Mesodermal cell (in vitro differentiated cells): ENCODE measurements around the gene MYO18A. TPM values are rescaled to one million over a fixed set of nuclear protein-coding genes. Genes with fewer than 3 reads are reported as not detected.
A peak's percentile ranks its signal among the peaks of the same experiment; 100 is the strongest.
"Not testable (repeated sequence)": the region's sequence is repeated elsewhere in the genome, so short reads cannot be mapped to it uniquely, and the experiment has no call there.

Source experiments
- H3K27ac ChIP-seq: 2 replicates; pipeline ENCODE4 v1.7.0; 2013; ENCODE audit warnings: mild to moderate bottlenecking, low read depth, low read length, moderate library complexity; ENCODE audit not compliant: severe bottlenecking
- H3K36me3 ChIP-seq: 2 replicates; pipeline ENCODE4 v1.7.1; 2013; ENCODE audit warnings: mild to moderate bottlenecking, low read length, moderate library complexity; ENCODE audit not compliant: control insufficient read depth, insufficient read depth
- H3K4me1 ChIP-seq: one replicate; pipeline ENCODE4 v1.7.1; 2013; ENCODE audit warnings: mild to moderate bottlenecking, low read length; ENCODE audit not compliant: insufficient read depth, control insufficient read depth, poor library complexity, severe bottlenecking
- H3K4me3 ChIP-seq: 2 replicates; pipeline ENCODE4 v1.7.0; 2013; ENCODE audit warnings: low read length, control low read depth, mild to moderate bottlenecking; ENCODE audit not compliant: insufficient read depth, poor library complexity, severe bottlenecking; ENCODE audit errors: extremely low read depth
- H3K9me3 ChIP-seq: 2 replicates; pipeline ENCODE4 v1.7.1; 2013; ENCODE audit warnings: mild to moderate bottlenecking, low read length, moderate library complexity; ENCODE audit not compliant: control insufficient read depth
- WGBS, 2 experiments: methylation state at CpG; one replicate each; pipeline ENCODE4 v1.1.5; 2013; ENCODE audit warnings: missing lambda C conversion rate in 2 of 2; ENCODE audit not compliant: insufficient coverage in 2 of 2; 5-methylcytosine and 5-hydroxymethylcytosine counted together
- polyA plus RNA-seq, 2 experiments: library from polyadenylated mRNA; stranded (reverse); fragments of 50-300 nt; gene quantifications; one replicate each; pipeline ENCODE4 v1.2.3, GENCODE V29; 2013

MYO18A gene
- polyA plus RNA-seq (2013, experiment 1 of 2): 37.5 TPM
- 23.9 TPM for polyA plus RNA-seq (2013, experiment 2 of 2)

GRCh38 chr17:29180034-29180787, at the start of gene MYO18A:
MYO18A (minus strand) TSS chr17:29180398; CDS start chr17:29166940, 13,458 bp downstream.
- Histone ChIP-seq H3K27ac (no peak within 1 kb of the TSS), H3K4me1 (peaks cover 30% of the 10 kb centered on the region), H3K36me3 (no peaks in the 10 kb centered on the region), H3K9me3 (no peaks in the 10 kb centered on the region), H3K4me3 (peak within 1 kb of the TSS; percentile 67)
- 3% methylated on average over 36 to 50 of the region's 76 CpGs for WGBS, 2 experiments

- Histone ChIP-seq H3K9me3 (no peaks in the 10 kb centered on the region), H3K4me3 (no peak overlapping the region), H3K36me3 (no peaks in the 10 kb centered on the region), H3K4me1 (no peaks in the 10 kb centered on the region), H3K27ac (no peak overlapping the region)
These were observed 45.2 kb upstream of the MYO18A start for GRCh38 chr17:29225396-29225795.

GRCh38 chr17:29221338-29221737, 41.1 kb upstream of the MYO18A start:
- not testable (repeated sequence) for H3K4me1 ChIP-seq, H3K36me3 ChIP-seq, H3K9me3 ChIP-seq, H3K4me3 ChIP-seq, H3K27ac ChIP-seq
- whole genome bisulfite sequencing, 2 experiments: 94 to 95% methylated on average over 5 to 6 of the region's 11 CpGs

- Histone ChIP-seq H3K36me3 (no peaks in the 10 kb centered on the region), H3K27ac (no peak overlapping the region), H3K4me3 (no peak overlapping the region), H3K4me1 (peaks cover 4% of the 10 kb centered on the region), H3K9me3 (no peaks in the 10 kb centered on the region)
- 28 to 36% methylated on average over 12 to 13 of the region's 14 CpGs for WGBS, 2 experiments
These were observed 39.3 kb upstream of the MYO18A start for GRCh38 chr17:29219378-29220047.

- H3K27ac ChIP-seq: no peak overlapping the region
- H3K4me1 ChIP-seq: peaks cover 14% of the 10 kb centered on the region
- 87 to 90% methylated on average over 3 to 5 of the region's 5 CpGs for WGBS, 2 experiments
These were observed 36.7 kb upstream of the MYO18A start for GRCh38 chr17:29216856-29217255.

GRCh38 chr17:29216181-29216580, 36.0 kb upstream of the MYO18A start:
- no peaks in the 10 kb centered on the region for H3K36me3 ChIP-seq
- no peak overlapping the region for H3K27ac ChIP-seq
- no peaks in the 10 kb centered on the region for H3K9me3 ChIP-seq
- peaks cover 14% of the 10 kb centered on the region for H3K4me1 ChIP-seq
- WGBS, 2 experiments: 83 to 89% methylated on average over 2 to 4 of the region's 6 CpGs
- H3K4me3 ChIP-seq: no peak overlapping the region

More at GRCh38 chr17:29216856-29217255, 36.7 kb upstream of the MYO18A start:
- no peak overlapping the region for H3K4me3 ChIP-seq
- no peaks in the 10 kb centered on the region for H3K36me3 ChIP-seq
- no peaks in the 10 kb centered on the region for H3K9me3 ChIP-seq

GRCh38 chr17:29215717-29216116, 35.5 kb upstream of the MYO18A start:
- 92 to 95% methylated on average over 3 to 4 of the region's 4 CpGs for WGBS, 2 experiments

GRCh38 chr17:29215174-29215573, 35.0 kb upstream of the MYO18A start:
- no peak overlapping the region for H3K4me3 ChIP-seq
- H3K27ac ChIP-seq: no peak overlapping the region
- peaks cover 14% of the 10 kb centered on the region for H3K4me1 ChIP-seq
- H3K36me3 ChIP-seq: no peaks in the 10 kb centered on the region
- 83 to 95% methylated on average over 10 of the region's 10 CpGs for WGBS, 2 experiments
- no peaks in the 10 kb centered on the region for H3K9me3 ChIP-seq

More at GRCh38 chr17:29215717-29216116, 35.5 kb upstream of the MYO18A start:
- Histone ChIP-seq H3K27ac (no peak overlapping the region), H3K36me3 (no peaks in the 10 kb centered on the region), H3K4me1 (peaks cover 14% of the 10 kb centered on the region), H3K9me3 (no peaks in the 10 kb centered on the region), H3K4me3 (no peak overlapping the region)

GRCh38 chr17:29214215-29215146, 34.3 kb upstream of the MYO18A start:
- 97 to 100% methylated on average over 2 to 8 of the region's 8 CpGs for WGBS, 2 experiments
- no peaks in the 10 kb centered on the region for H3K9me3 ChIP-seq
- H3K36me3 ChIP-seq: no peaks in the 10 kb centered on the region
- H3K27ac ChIP-seq: no peak overlapping the region
- H3K4me1 ChIP-seq: peaks cover 14% of the 10 kb centered on the region
- H3K4me3 ChIP-seq: no peak overlapping the region

GRCh38 chr17:29212681-29213121, 32.5 kb upstream of the MYO18A start:
- H3K4me3 ChIP-seq: no peak overlapping the region
- no peaks in the 10 kb centered on the region for H3K36me3 ChIP-seq
- no peak overlapping the region for H3K27ac ChIP-seq
- 91 to 93% methylated on average over 4 to 5 of the region's 5 CpGs for WGBS, 2 experiments
- H3K9me3 ChIP-seq: no peaks in the 10 kb centered on the region
- H3K4me1 ChIP-seq: peaks cover 14% of the 10 kb centered on the region
